WTC11 (cell line): ENCODE results near the gene PGP. TPM values are rescaled to one million over a fixed set of nuclear protein-coding genes. Genes with fewer than 3 reads are reported as not detected.

Source experiments
- ATAC-seq: fragments of 200-7000 bp; cut with Tn5 transposase; 2 replicates; pipeline ENCODE4 v1.10.0; 2021; ENCODE audit warnings: mild to moderate bottlenecking, moderate library complexity
- CTCF ChIA-PET: fragments of 300-600 bp; sonication (Branson Sonifier 250); formaldehyde crosslinking; loops from one replicate; lab custom pipeline; 2021; ENCODE audit warnings: antibody characterized with exemption; lab: Charles Lee
- POLR2A ChIA-PET: fragments of 350-600 bp; sonication (Branson Sonifier 250); formaldehyde crosslinking; loops from one replicate; lab custom pipeline; 2021; ENCODE audit warnings: antibody characterized with exemption; lab: Charles Lee
- DNase-seq: peaks from one replicate; pipeline ENCODE4 v3.0.0; 2021; ENCODE audit warnings: low spot score
- H3K27ac Mint-ChIP-seq: 2 replicates; pipeline ENCODE4 v1.8.0; 2021; ENCODE audit warnings: mixed read lengths
- H3K27me3 Mint-ChIP-seq: 2 replicates; pipeline ENCODE4 v1.8.0; 2021; ENCODE audit warnings: low read depth, mild to moderate bottlenecking, moderate library complexity, mixed read lengths
- H3K36me3 Mint-ChIP-seq: 2 replicates; pipeline ENCODE4 v1.8.0; 2021; ENCODE audit warnings: mixed read lengths
- H3K4me1 Mint-ChIP-seq: 2 replicates; pipeline ENCODE4 v1.8.0; 2022; ENCODE audit warnings: mixed read lengths
- H3K4me3 Mint-ChIP-seq: 2 replicates; pipeline ENCODE4 v1.8.0; 2021; ENCODE audit warnings: mild to moderate bottlenecking, moderate library complexity, mixed read lengths
- H3K9me3 Mint-ChIP-seq: 2 replicates; pipeline ENCODE4 v1.8.0; 2021; ENCODE audit warnings: mixed read lengths
- ATF1 ChIP-seq: sonication (generic); formaldehyde crosslinking; IDR thresholded peaks from 2 replicates; pipeline ENCODE4 v1.8.1; 2023; ENCODE audit warnings: mild to moderate bottlenecking, moderate library complexity, missing genetic modification reagents
- ELF4 ChIP-seq: sonication (generic); formaldehyde crosslinking; IDR thresholded peaks from 2 replicates; pipeline ENCODE4 v1.8.1; 2022; ENCODE audit warnings: low read depth, mild to moderate bottlenecking, moderate library complexity, missing genetic modification reagents
- MXD4 ChIP-seq: fragments of 250-450 bp; sonication (Bioruptor Pico); IDR thresholded peaks from 2 replicates; pipeline ENCODE4 v1.8.0; 2021; ENCODE audit warnings: mild to moderate bottlenecking, moderate library complexity, borderline replicate concordance
- NFATC4 ChIP-seq: fragments of 250-450 bp; sonication (Bioruptor Pico); IDR thresholded peaks from 2 replicates; pipeline ENCODE4 v1.9.0; 2021; ENCODE audit warnings: mild to moderate bottlenecking
- NR2C2 ChIP-seq: sonication (generic); formaldehyde crosslinking; IDR thresholded peaks from 2 replicates; pipeline ENCODE4 v1.8.0; 2022; ENCODE audit warnings: mild to moderate bottlenecking, missing genetic modification reagents
- OVOL2 ChIP-seq: fragments of 250-450 bp; sonication (Bioruptor Pico); IDR thresholded peaks from 2 replicates; pipeline ENCODE4 v1.9.0; 2021; ENCODE audit warnings: mild to moderate bottlenecking, borderline replicate concordance
- USF2 ChIP-seq: sonication (generic); formaldehyde crosslinking; IDR thresholded peaks from 2 replicates; pipeline ENCODE4 v1.8.1; 2023; ENCODE audit warnings: mild to moderate bottlenecking, missing genetic modification reagents, moderate library complexity
- ZMAT4 ChIP-seq: fragments of 250-450 bp; sonication (Bioruptor Pico); IDR thresholded peaks from 2 replicates; pipeline ENCODE4 v1.9.0; 2021; ENCODE audit warnings: mild to moderate bottlenecking
- ZNF138 ChIP-seq: sonication (generic); formaldehyde crosslinking; conservative IDR thresholded peaks from 2 replicates; pipeline ENCODE4 v1.8.1; 2022; ENCODE audit warnings: mild to moderate bottlenecking, moderate library complexity, missing genetic modification reagents
- ZSCAN18 ChIP-seq: fragments of 250-450 bp; sonication (Bioruptor Pico); IDR thresholded peaks from 2 replicates; pipeline ENCODE4 v2.1.2; 2022; ENCODE audit warnings: mild to moderate bottlenecking, moderate library complexity
- total RNA-seq: library from RNA; stranded (reverse); gene quantifications from 3 replicates; pipeline ENCODE4 v1.2.3, GENCODE V29; 2021
- TF ChIP-seq, protein P1 (sequence below): sonication (generic); formaldehyde crosslinking; IDR thresholded peaks from 2 replicates; pipeline ENCODE4 v1.8.1; 2023; ENCODE audit warnings: mild to moderate bottlenecking, missing genetic modification reagents
- TF ChIP-seq, protein P2 (sequence below): sonication (generic); formaldehyde crosslinking; IDR thresholded peaks from 2 replicates; pipeline ENCODE4 v1.8.0; 2023; ENCODE audit warnings: missing genetic modification reagents
- TF ChIP-seq, protein P3 (sequence below): sonication (generic); formaldehyde crosslinking; IDR thresholded peaks from 2 replicates; pipeline ENCODE4 v1.8.1; 2022; ENCODE audit warnings: low read depth, mild to moderate bottlenecking, moderate library complexity, missing genetic modification reagents, borderline replicate concordance
- TF ChIP-seq, protein P4 (sequence below): fragments of 250-450 bp; sonication (Bioruptor Pico); IDR thresholded peaks from 2 replicates; pipeline ENCODE4 v1.9.0; 2021; ENCODE audit warnings: mild to moderate bottlenecking, borderline replicate concordance
- TF ChIP-seq, protein P5 (sequence below): sonication (generic); formaldehyde crosslinking; IDR thresholded peaks from 2 replicates; pipeline ENCODE4 v1.8.0; 2022; ENCODE audit warnings: missing genetic modification reagents
- TF ChIP-seq, protein P6 (sequence below): sonication (generic); formaldehyde crosslinking; IDR thresholded peaks from 2 replicates; pipeline ENCODE4 v1.8.0; 2022; ENCODE audit warnings: mild to moderate bottlenecking, missing genetic modification reagents

Gene PGP
- total RNA-seq, 1 experiment from 2014 or later: 39.5 TPM

DNA sequence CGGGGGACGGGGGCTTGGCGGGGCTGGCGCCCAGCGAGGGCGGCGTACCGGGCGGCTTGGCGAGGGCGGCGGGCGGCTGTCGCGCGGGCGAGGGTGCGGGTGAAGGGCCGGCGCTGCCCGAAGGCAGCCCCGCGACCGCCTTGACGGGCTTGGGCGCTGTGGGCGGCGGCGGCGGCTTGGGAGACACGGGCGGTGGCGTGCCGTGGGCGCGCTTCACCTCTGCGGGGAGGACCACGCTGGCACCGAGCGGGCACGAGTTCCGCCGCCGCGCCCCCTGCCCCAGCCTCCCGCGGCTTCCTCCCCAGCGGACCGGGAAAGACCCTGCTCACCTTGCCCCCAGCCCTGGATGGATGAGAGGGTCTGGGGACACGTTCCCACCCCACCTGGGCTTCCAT lies 35.5 kb downstream of the PGP start:
- Mint-ChIP-seq H3K36me3 (peaks cover 10% of the 10 kb centered on the region), H3K4me3 (no peak overlapping the region), H3K9me3 (no peaks in the 10 kb centered on the region), H3K4me1 (0 out of 2 replicates have a peak, but pooled peaks cover 3% of the 10 kb centered on the region), H3K27ac (no peak overlapping the region), H3K27me3 (no peaks in the 10 kb centered on the region)
- DNase-seq (no peak), ATAC-seq (peak; percentile 1)
- CTCF ChIA-PET: no interaction called here
- TF ChIP-seq USF2 (CRISPR knock-in tag) (no peak), NFATC4 (CRISPR knock-in tag) (no peak), ZSCAN18 (CRISPR knock-in tag) (no peak)
- TF ChIP-seq, protein P1, sequence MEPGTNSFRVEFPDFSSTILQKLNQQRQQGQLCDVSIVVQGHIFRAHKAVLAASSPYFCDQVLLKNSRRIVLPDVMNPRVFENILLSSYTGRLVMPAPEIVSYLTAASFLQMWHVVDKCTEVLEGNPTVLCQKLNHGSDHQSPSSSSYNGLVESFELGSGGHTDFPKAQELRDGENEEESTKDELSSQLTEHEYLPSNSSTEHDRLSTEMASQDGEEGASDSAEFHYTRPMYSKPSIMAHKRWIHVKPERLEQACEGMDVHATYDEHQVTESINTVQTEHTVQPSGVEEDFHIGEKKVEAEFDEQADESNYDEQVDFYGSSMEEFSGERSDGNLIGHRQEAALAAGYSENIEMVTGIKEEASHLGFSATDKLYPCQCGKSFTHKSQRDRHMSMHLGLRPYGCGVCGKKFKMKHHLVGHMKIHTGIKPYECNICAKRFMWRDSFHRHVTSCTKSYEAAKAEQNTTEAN (CRISPR knock-in tag): no peak
- TF ChIP-seq, protein P2, sequence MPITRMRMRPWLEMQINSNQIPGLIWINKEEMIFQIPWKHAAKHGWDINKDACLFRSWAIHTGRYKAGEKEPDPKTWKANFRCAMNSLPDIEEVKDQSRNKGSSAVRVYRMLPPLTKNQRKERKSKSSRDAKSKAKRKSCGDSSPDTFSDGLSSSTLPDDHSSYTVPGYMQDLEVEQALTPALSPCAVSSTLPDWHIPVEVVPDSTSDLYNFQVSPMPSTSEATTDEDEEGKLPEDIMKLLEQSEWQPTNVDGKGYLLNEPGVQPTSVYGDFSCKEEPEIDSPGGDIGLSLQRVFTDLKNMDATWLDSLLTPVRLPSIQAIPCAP (CRISPR knock-in tag): no peak
- TF ChIP-seq, protein P3, sequence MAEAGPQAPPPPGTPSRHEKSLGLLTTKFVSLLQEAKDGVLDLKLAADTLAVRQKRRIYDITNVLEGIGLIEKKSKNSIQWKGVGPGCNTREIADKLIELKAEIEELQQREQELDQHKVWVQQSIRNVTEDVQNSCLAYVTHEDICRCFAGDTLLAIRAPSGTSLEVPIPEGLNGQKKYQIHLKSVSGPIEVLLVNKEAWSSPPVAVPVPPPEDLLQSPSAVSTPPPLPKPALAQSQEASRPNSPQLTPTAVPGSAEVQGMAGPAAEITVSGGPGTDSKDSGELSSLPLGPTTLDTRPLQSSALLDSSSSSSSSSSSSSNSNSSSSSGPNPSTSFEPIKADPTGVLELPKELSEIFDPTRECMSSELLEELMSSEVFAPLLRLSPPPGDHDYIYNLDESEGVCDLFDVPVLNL (CRISPR knock-in tag): 0 out of 2 replicates have a peak, but pooled peaks have one; percentile 12
- TF ChIP-seq, protein P4, sequence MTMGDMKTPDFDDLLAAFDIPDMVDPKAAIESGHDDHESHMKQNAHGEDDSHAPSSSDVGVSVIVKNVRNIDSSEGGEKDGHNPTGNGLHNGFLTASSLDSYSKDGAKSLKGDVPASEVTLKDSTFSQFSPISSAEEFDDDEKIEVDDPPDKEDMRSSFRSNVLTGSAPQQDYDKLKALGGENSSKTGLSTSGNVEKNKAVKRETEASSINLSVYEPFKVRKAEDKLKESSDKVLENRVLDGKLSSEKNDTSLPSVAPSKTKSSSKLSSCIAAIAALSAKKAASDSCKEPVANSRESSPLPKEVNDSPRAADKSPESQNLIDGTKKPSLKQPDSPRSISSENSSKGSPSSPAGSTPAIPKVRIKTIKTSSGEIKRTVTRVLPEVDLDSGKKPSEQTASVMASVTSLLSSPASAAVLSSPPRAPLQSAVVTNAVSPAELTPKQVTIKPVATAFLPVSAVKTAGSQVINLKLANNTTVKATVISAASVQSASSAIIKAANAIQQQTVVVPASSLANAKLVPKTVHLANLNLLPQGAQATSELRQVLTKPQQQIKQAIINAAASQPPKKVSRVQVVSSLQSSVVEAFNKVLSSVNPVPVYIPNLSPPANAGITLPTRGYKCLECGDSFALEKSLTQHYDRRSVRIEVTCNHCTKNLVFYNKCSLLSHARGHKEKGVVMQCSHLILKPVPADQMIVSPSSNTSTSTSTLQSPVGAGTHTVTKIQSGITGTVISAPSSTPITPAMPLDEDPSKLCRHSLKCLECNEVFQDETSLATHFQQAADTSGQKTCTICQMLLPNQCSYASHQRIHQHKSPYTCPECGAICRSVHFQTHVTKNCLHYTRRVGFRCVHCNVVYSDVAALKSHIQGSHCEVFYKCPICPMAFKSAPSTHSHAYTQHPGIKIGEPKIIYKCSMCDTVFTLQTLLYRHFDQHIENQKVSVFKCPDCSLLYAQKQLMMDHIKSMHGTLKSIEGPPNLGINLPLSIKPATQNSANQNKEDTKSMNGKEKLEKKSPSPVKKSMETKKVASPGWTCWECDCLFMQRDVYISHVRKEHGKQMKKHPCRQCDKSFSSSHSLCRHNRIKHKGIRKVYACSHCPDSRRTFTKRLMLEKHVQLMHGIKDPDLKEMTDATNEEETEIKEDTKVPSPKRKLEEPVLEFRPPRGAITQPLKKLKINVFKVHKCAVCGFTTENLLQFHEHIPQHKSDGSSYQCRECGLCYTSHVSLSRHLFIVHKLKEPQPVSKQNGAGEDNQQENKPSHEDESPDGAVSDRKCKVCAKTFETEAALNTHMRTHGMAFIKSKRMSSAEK (CRISPR knock-in tag): no peak
- POLR2A ChIA-PET: no interaction called here

GRCh38 chr16:2178321-2179106 lies 36.1 kb downstream of the PGP start:
- H3K4me3 Mint-ChIP-seq: no peak overlapping the region
- peak; percentile 81 for ATAC-seq
- ChIA-PET POLR2A (no interaction called here), CTCF (interaction anchor here (0.8 kb wide), 1 partner anchor 16 kb away, joined by 3 read pairs; no protein-coding TSS in a partner anchor)
- DNase-seq: peak; percentile 80
- peaks cover 13% of the 10 kb centered on the region for H3K36me3 Mint-ChIP-seq
- 0 out of 2 replicates have a peak, but pooled peaks cover 3% of the 10 kb centered on the region for H3K4me1 Mint-ChIP-seq
- H3K27ac Mint-ChIP-seq: no peak overlapping the region
- no peaks in the 10 kb centered on the region for H3K27me3 Mint-ChIP-seq
- no peaks in the 10 kb centered on the region for H3K9me3 Mint-ChIP-seq
- TF ChIP-seq ZNF138 (CRISPR knock-in tag): no peak
- no peak for TF ChIP-seq ELF4 (CRISPR knock-in tag)
- TF ChIP-seq OVOL2 (CRISPR knock-in tag): no peak
- TF ChIP-seq ZMAT4 (CRISPR knock-in tag): no peak
- TF ChIP-seq, protein P5, sequence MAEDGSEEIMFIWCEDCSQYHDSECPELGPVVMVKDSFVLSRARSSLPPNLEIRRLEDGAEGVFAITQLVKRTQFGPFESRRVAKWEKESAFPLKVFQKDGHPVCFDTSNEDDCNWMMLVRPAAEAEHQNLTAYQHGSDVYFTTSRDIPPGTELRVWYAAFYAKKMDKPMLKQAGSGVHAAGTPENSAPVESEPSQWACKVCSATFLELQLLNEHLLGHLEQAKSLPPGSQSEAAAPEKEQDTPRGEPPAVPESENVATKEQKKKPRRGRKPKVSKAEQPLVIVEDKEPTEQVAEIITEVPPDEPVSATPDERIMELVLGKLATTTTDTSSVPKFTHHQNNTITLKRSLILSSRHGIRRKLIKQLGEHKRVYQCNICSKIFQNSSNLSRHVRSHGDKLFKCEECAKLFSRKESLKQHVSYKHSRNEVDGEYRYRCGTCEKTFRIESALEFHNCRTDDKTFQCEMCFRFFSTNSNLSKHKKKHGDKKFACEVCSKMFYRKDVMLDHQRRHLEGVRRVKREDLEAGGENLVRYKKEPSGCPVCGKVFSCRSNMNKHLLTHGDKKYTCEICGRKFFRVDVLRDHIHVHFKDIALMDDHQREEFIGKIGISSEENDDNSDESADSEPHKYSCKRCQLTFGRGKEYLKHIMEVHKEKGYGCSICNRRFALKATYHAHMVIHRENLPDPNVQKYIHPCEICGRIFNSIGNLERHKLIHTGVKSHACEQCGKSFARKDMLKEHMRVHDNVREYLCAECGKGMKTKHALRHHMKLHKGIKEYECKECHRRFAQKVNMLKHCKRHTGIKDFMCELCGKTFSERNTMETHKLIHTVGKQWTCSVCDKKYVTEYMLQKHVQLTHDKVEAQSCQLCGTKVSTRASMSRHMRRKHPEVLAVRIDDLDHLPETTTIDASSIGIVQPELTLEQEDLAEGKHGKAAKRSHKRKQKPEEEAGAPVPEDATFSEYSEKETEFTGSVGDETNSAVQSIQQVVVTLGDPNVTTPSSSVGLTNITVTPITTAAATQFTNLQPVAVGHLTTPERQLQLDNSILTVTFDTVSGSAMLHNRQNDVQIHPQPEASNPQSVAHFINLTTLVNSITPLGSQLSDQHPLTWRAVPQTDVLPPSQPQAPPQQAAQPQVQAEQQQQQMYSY: no peak; the same call in 1 of the 2 replicates
- TF ChIP-seq USF2 (CRISPR knock-in tag): no peak
- no peak for TF ChIP-seq NR2C2 (CRISPR knock-in tag)
- TF ChIP-seq, protein P6, sequence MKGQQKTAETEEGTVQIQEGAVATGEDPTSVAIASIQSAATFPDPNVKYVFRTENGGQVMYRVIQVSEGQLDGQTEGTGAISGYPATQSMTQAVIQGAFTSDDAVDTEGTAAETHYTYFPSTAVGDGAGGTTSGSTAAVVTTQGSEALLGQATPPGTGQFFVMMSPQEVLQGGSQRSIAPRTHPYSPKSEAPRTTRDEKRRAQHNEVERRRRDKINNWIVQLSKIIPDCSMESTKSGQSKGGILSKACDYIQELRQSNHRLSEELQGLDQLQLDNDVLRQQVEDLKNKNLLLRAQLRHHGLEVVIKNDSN (CRISPR knock-in tag): no peak
- TF ChIP-seq MXD4 (CRISPR knock-in tag): no peak
- no peak for TF ChIP-seq ATF1 (CRISPR knock-in tag)
